Activated CD8-positive, alpha-beta memory T cell treated with anti-CD3 and anti-CD28 coated beads for 24 hours (primary cell): ENCODE results near the gene HK1.
"Not testable (repeated sequence)": the region's sequence is repeated elsewhere in the genome, so short reads cannot be mapped to it uniquely, and the experiment has no call there.

Experiments used
- DNase-seq: peaks from one replicate; pipeline ENCODE4 v3.0.0-alpha.2; 2020

The HK1 gene

GRCh38 chr10:69434169-69434568 is 155.9 kb downstream of the HK1 start:
- no peak for DNase-seq

DNA sequence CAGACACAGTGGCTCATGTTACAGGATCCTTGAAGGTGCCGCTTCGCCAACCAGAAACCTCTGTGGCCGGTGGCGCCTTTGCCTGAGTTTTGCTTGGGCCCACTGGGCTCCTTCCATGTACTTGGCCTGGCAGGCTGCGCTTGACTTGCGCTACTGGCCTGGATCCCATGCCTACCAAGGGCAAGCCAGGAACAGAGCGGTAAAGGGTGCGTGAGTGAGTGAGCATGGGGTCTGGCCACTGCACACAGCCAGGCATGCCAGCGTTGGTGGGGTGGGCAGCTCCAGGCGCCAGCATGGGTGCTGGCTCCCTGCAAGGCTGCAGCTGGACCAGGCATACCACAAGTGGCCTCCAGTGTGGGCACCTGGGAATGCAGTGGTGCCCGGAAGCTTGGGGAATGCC is 156.6 kb downstream of the HK1 start:
- no peak for DNase-seq

DNA sequence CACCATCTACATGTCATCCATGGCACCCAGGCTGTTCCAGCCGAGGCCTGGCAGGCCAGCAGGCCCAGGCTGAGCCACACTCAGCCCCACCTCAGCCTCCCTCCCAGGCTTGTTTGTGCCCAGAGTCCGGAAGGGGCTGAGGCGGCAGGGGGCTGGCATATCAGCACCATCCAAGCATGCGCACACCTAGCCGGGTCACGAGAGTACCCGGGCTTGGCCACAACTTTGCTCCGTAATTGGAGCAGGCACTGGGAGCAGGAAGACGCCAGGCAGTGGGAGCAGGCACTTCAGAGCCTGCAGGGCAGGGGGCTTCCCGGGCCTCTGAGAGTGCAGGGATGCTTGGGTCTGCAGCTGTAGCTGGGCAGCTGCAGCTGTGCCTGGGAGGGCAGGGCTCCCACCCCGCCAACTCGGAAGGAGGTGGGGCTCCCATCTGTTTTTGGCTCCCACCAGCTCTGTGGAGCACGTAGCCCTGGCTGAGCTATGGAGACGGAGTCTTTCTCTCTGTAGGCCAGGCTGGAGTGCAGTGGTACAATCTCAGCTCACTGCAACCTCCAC is 157.7 kb downstream of the HK1 start:
- DNase-seq, result no peak

DNA sequence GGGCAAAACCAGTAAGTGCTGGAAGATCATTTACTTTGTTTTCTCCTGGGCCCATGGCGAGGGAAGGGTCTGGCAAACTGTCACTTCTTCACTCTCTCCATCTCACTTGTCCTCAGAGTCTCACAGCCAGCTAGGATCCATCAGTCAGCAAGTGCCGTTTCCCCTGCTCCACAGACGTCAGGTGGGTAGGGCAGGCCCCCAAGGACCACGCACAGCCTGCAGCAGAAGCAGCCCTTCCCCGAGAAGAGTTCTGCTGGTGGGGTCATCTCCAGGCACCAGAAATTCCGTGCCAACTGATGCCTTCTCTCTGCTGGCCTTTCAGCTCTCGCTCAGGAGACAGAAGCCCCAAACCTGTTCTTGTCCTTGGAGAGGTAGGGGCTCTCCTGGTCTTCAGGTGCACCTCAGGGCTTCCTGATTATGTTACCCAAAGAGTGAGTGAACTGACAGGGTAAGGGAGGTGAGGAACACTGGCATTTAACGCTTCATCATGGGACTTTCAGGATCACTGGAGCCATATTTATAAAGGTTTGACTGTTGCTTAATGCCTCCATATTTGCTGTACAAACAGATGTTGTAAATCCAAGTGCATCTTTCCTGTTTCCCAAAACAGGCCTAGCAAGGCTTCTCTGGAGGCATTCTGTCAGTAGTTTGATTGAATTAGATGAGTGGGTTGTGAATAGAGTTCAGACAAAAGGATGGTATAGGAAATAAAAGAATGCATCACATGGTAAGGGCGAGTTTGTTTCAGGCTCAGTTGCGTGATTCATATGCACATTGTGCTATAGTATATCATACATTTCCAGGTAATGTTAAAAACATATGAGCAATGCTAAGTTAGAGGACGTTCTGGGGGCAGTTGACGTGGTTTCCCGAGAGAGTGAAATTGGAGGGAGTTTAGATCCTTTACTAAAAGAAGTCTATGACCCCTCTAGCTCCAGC is 159.3 kb downstream of the HK1 start:
- DNase-seq, result no peak

- DNase-seq, result no peak
Measured at GRCh38 chr10:69438536-69439349, 160.4 kb downstream of the HK1 start.

GRCh38 chr10:69439350-69439739 is 161.0 kb downstream of the HK1 start:
- no peak for DNase-seq

DNA sequence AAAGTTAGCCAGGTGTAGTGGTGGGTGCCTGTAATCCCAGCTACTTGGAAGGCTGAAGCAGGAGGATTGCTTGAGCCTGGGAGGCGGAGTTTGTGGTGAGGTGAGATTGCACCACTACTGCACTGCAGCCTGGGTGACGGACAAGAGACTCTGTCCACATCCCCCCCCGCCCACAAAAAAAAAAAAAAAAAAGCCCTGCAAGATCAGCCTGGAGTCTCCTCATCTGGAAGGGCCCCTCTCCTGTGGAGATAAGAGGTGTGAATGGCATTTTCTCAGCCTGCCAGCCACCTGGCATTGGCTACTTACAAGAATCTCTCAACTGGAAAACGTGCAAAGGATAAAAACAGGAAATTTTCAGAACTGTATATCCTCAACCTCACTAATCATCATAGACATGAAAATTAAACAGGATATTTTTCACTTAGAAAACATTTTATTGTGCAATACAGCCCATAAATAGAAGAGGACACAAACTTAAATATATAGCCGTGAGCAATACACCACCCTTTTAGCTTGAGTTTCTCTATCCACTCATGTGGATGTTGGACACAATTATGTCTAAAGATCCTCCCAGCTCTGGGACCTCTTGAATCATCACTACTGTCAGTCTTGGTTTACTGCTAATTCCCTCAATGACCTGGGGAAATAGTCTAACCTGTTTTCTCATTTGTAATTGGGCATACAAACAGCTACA is 161.7 kb downstream of the HK1 start:
- DNase-seq, result no peak

- no peak for DNase-seq
Measured at GRCh38 chr10:69443354-69443753, 165.1 kb downstream of the HK1 start.

- DNase-seq, result no peak
Measured at GRCh38 chr10:69445041-69445440, 166.7 kb downstream of the HK1 start.

- no peak for DNase-seq
Measured at GRCh38 chr10:69446229-69446628, 167.9 kb downstream of the HK1 start.

- DNase-seq, result no peak
Measured at GRCh38 chr10:69446650-69447151, 168.4 kb downstream of the HK1 start.

GRCh38 chr10:69449841-69450240 is 171.5 kb downstream of the HK1 start:
- DNase-seq, result peak; percentile 69

DNA sequence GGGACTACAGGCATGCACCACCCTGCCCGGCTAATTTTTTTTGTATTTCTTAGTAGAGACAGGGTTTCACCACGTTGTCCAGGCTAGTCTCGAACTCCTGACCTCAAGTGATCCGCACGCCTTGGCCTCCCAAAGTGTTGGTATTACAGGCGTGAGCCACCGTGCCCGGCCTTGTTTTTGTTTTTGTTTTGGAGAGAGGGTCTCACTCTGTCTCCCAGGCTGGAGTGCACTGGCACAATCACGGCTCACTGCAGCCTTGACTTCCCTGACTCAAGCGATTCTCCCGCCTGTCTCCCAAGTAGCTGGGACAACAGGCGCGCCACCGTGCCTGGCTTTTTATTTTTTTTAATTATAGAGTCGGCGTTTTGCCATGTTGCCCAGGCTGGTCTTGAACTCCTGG is 172.1 kb downstream of the HK1 start:
- not testable (repeated sequence) for DNase-seq

- peak; percentile 90 for DNase-seq
Measured at GRCh38 chr10:69451209-69451783, 173.0 kb downstream of the HK1 start, which contains the start of gene TSPAN15. Gene TSPAN15, plus strand, starts transcription at chr10:69451465. Its CDS starts 130 bp downstream, at chr10:69451595.
